HepG2 (cell line): Measurements from ENCODE around the gene MLLT11. TPM values are rescaled to one million over a fixed set of nuclear protein-coding genes. Genes with fewer than 3 reads are reported as not detected.

ENCODE experiments used
- ADNP ChIP-seq: sonication (generic); formaldehyde crosslinking; IDR thresholded peaks from 2 replicates; pipeline ENCODE4 v1.4.0; 2020; ENCODE audit warnings: missing genetic modification reagents
- AGO1 ChIP-seq: fragments of 200-400 bp; formaldehyde crosslinking; IDR thresholded peaks from 2 replicates; pipeline ENCODE4 v1.6.1; 2017; ENCODE audit warnings: mild to moderate bottlenecking, low read depth, low read length, moderate library complexity; ENCODE audit not compliant: poor library complexity, severe bottlenecking
- ATF7 ChIP-seq, 2 experiments: fragments of 450-650 bp in 1 of 2; sonication (generic) in 1 of 2; formaldehyde crosslinking in 1 of 2; IDR thresholded peaks; 2 replicates each; pipeline versions ENCODE4 v1.4.0 to v1.6.1; 2016 to 2020; ENCODE audit warnings: antibody characterized with exemption in 1 of 2, mild to moderate bottlenecking in 1 of 2, missing genetic modification reagents in 1 of 2
- EED ChIP-seq: sonication (generic); formaldehyde crosslinking; IDR thresholded peaks from 2 replicates; pipeline ENCODE4 v1.5.0; 2020; ENCODE audit warnings: mild to moderate bottlenecking, missing genetic modification reagents
- ISX ChIP-seq: sonication (generic); formaldehyde crosslinking; conservative IDR thresholded peaks from 2 replicates; pipeline ENCODE4 v1.5.0; 2020; ENCODE audit warnings: missing genetic modification reagents
- KIAA2018 ChIP-seq: sonication (generic); formaldehyde crosslinking; IDR thresholded peaks from 2 replicates; pipeline ENCODE4 v1.5.0; 2020; ENCODE audit warnings: mild to moderate bottlenecking, missing genetic modification reagents, borderline replicate concordance
- LRRFIP1 ChIP-seq: sonication (generic); formaldehyde crosslinking; conservative IDR thresholded peaks from 2 replicates; pipeline ENCODE4 v1.4.0; 2020; ENCODE audit warnings: missing genetic modification reagents
- NFKB2 ChIP-seq: sonication (generic); formaldehyde crosslinking; IDR thresholded peaks from 2 replicates; pipeline ENCODE4 v1.4.0; 2020; ENCODE audit warnings: missing genetic modification reagents, borderline replicate concordance
- RAD21 ChIP-seq: fragments of 450-650 bp; formaldehyde crosslinking; IDR thresholded peaks from 2 replicates; pipeline ENCODE4 v1.5.0; 2020; ENCODE audit warnings: mild to moderate bottlenecking
- ZNF3 ChIP-seq: IDR thresholded peaks from 2 replicates; pipeline ENCODE4 v1.7.0; 2017; ENCODE audit warnings: inconsistent platforms
- ZNF512 ChIP-seq: sonication (generic); formaldehyde crosslinking; IDR thresholded peaks from 2 replicates; pipeline ENCODE4 v1.4.0; 2020; ENCODE audit warnings: mild to moderate bottlenecking, missing genetic modification reagents
- ZNF614 ChIP-seq: IDR thresholded peaks from 2 replicates; pipeline ENCODE4 v1.6.1; 2018; ENCODE audit warnings: missing biosample characterization, missing genetic modification reagents, inconsistent platforms, borderline replicate concordance
- ZNF644 ChIP-seq: IDR thresholded peaks from 2 replicates; pipeline ENCODE4 v1.6.1; 2016; ENCODE audit warnings: low read depth
- ZSCAN9 ChIP-seq: IDR thresholded peaks from 2 replicates; pipeline ENCODE4 v1.6.1; 2016; ENCODE audit warnings: borderline replicate concordance
- polyA plus RNA-seq, 8 experiments: library from polyadenylated mRNA; depleted of rRNA in 3 of 8; stranded (reverse) in 7 of 8; unstranded in 1 of 8; fragments of >200 nt; fragmentation: Illumina TruSeq in 4 of 8; extraction: Trizol in 4 of 8; gene quantifications; 2 replicates each; pipeline versions ENCODE4 v1.2.1 to v1.2.3, GENCODE V29; 2011 to 2016; ENCODE audit warnings: low read depth in 4 of 8, missing spikeins in 1 of 8, mixed read lengths in 1 of 8; ENCODE audit not compliant: insufficient read depth in 1 of 8
- total RNA-seq, 5 experiments: library from RNA; depleted of rRNA; stranded (reverse); fragments of >200 nt; fragmentation: Illumina TruSeq; extraction: Trizol; gene quantifications; 2 replicates each; pipeline ENCODE4 v1.2.3, GENCODE V29; 2016; ENCODE audit warnings: low read depth in 1 of 5
- TF ChIP-seq, protein P1 (sequence below): sonication (generic); formaldehyde crosslinking; IDR thresholded peaks from 2 replicates; pipeline ENCODE4 v1.8.0; 2023; ENCODE audit warnings: mild to moderate bottlenecking, missing genetic modification reagents

MLLT11 gene
- total and polyA plus RNA-seq, 2 of the 13 experiments (the other 11 are each of a cell fraction or from before 2014, with no cell fraction given): 0.21 to 0.22 TPM

GRCh38 chr1:151059109-151060006, 839 bp upstream of the MLLT11 start, which contains the start of gene CDC42SE1 (continued):
- TF ChIP-seq KIAA2018 (CRISPR knock-in tag): no peak
- TF ChIP-seq ISX: no peak
- TF ChIP-seq RAD21 (CRISPR knock-in tag): peak; percentile 66; the same call in 1 of the 2 replicates
- TF ChIP-seq NFKB2 (CRISPR knock-in tag): peak; percentile 64; the same call in 1 of the 2 replicates
- no peak for TF ChIP-seq ATF7 (IDR thresholded peaks at IDR 0.05)
- TF ChIP-seq ATF7 (CRISPR knock-in tag; IDR thresholded peaks at IDR 0.05): no peak
- no peak for TF ChIP-seq ZNF644 (CRISPR knock-in tag)
- no peak for TF ChIP-seq ZNF512 (CRISPR knock-in tag)
- no peak for TF ChIP-seq ADNP (CRISPR knock-in tag)
- TF ChIP-seq EED: no peak
- no peak for TF ChIP-seq ZNF3 (CRISPR knock-in tag)
- TF ChIP-seq LRRFIP1 (CRISPR knock-in tag): no peak
- TF ChIP-seq, protein P1, sequence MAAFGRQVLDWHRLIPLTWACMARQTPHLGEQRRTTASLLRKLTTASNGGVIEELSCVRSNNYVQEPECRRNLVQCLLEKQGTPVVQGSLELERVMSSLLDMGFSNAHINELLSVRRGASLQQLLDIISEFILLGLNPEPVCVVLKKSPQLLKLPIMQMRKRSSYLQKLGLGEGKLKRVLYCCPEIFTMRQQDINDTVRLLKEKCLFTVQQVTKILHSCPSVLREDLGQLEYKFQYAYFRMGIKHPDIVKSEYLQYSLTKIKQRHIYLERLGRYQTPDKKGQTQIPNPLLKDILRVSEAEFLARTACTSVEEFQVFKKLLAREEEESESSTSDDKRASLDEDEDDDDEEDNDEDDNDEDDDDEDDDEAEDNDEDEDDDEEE: no peak; the same call in 1 of the 2 replicates
- TF ChIP-seq AGO1: no peak
- TF ChIP-seq ZSCAN9: peak; percentile 84; the same call in 1 of the 2 replicates
- 0 out of 2 replicates have a peak, but pooled peaks have one; percentile 18 for TF ChIP-seq ZNF614 (CRISPR knock-in tag)
